H4 (cell line): ENCODE results near the gene ZC3H12C. TPM values are rescaled to one million over a fixed set of nuclear protein-coding genes. Genes with fewer than 3 reads are reported as not detected.
"Not testable (repeated sequence)": the region's sequence is repeated elsewhere in the genome, so short reads cannot be mapped to it uniquely, and the experiment has no call there.

ENCODE experiments used
- DNase-seq: peaks from one replicate; pipeline ENCODE4 v3.0.0-alpha.2; 2015; ENCODE audit warnings: low spot score
- total RNA-seq: library from RNA; depleted of rRNA; stranded (reverse); fragments of >200 nt; shearing (Covaris generic); gene quantifications from 2 replicates; pipeline ENCODE4 v1.2.3, GENCODE V29; 2014; rRNA removed

The ZC3H12C gene
- 3.0 and 4.5 TPM in 2 replicates for total RNA-seq

- DNase-seq: peak; percentile 83
These were observed at the start of gene ZC3H12C for GRCh38 chr11:110092515-110093406. Gene ZC3H12C (plus strand): TSS chr11:110093392. CDS start chr11:110093412, 20 bp downstream.

DNA sequence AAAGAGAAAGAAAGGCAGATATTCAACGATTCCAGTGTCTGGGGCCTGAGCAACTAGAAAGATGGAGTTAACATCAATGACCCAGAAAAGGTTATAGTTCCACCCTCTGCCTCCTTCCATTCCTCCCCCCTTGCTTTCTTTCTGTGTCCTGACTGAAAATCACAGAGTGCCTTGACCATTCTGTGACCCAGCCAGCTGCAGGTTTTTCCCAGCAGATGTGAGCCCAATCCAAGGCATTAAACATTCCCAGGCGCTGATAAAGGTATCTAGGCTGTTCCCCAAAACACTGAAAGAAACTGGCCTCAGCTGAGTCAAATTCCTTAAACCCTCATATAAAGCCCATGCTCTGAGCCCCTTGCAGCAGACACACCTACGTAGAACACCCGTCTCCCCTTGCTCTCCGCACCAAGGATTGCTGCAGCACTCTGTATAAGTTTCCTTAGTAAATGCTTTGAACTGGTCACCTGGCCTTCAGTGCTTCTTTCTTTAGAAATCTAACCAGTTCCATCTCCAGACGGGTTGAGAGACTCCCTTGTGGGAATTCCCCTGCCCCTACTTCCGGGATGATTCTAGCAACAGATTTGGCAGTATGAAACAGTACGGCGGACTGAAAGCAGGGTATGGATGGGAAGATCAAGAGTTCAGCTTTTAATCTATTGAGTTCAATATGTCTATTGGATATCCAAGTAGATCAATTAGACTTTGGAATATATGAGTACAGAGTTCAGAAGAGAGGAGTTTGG lies 48.8 kb upstream of the ZC3H12C start:
- no peak for DNase-seq

DNA sequence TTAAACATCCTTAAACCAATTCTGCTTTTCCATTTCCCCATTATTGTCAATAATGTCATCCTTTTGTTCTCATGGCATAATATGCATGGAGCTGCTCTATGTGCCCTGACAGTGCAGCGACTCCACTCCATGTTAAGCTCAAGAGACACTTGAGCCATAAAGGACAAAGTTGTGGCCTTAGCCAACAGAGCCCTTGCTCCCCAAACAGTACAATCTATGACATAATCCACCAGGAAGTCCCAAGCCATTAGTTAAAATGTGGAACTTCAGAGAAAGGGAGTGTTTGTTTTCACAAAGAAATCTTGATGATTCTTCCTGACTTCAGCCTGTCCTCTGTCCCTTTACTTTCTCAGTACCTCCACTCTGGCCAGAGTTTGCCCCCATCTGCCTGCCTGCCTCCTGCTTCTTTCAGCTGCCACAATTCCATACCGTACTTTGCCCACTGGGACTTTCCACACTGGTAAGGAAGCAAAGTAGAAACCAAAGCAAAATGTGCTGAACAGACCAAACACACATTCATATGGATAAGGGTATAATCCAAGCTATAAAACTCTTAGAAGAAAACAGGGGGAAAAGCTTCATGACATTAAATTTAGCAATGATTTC lies 46.3 kb upstream of the ZC3H12C start:
- no peak for DNase-seq

DNA sequence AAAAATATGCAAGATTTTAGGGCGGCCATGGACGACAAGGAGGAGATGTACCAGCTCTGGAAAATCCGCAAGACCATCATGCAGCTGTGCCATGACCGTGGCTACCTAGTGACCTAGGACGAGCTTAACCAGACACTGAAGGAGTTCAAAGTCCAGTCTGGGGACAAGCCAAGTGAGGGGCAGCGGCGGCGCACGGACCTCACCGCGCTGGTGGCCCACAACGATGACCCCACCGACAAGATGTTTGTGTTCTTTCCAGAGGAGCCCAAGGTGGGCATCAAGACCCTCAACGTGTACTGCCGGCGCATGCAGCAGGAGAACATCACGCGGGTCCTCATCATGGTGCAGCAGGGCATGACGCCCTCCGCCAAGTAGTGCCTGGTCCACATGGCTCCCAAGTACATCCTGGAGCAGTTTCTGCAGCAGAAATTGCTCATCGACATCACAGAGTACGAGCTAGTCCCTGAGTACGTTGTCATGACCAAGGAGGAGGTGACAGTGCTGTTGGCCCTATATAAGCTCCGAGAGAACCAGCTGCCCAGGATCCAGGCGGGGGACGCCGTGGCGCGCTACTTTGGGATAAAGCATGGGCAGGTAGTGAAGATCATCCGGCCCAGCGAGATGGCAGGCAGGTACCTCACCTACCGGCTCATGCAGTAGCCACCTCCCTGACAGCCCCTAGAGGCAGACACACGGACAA lies 43.5 kb upstream of the ZC3H12C start:
- no peak for DNase-seq

DNA sequence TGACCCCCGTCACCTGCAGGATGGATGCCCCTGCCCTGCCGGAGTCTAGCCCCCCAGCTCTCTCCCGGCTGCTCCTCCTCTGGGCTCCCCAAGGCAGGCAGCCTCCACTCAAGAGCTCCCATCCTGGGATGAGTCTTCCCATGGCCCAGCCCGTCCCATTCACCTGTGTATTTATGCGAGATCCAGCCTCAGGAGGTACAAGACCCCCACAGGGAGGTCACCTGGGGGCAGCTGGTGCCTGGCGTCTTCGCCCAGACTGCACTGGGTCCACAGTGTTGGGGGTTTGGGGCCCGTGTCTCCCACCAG lies 43.0 kb upstream of the ZC3H12C start:
- DNase-seq: no peak

GRCh38 chr11:110053848-110054414 lies 39.3 kb upstream of the ZC3H12C start:
- DNase-seq: no peak

DNA sequence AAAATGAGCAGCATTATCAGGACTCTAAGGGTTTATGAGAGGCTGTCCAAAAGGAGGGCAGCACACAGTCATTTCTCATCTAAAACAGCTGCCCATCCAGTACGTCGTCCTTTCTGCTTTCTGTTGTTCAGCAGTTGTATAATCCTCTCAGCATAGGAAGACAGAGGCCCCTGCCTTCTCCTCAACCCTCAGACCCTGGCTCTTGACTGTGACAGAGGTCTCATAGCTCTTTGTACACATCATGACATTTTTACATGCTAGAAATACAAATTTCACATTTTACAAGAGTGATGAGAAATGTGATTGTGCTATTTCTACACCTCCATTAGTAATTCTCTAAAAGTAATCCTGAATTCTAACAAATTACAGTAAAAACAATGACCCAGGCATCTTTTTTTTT lies 36.2 kb upstream of the ZC3H12C start:
- DNase-seq: no peak

DNA sequence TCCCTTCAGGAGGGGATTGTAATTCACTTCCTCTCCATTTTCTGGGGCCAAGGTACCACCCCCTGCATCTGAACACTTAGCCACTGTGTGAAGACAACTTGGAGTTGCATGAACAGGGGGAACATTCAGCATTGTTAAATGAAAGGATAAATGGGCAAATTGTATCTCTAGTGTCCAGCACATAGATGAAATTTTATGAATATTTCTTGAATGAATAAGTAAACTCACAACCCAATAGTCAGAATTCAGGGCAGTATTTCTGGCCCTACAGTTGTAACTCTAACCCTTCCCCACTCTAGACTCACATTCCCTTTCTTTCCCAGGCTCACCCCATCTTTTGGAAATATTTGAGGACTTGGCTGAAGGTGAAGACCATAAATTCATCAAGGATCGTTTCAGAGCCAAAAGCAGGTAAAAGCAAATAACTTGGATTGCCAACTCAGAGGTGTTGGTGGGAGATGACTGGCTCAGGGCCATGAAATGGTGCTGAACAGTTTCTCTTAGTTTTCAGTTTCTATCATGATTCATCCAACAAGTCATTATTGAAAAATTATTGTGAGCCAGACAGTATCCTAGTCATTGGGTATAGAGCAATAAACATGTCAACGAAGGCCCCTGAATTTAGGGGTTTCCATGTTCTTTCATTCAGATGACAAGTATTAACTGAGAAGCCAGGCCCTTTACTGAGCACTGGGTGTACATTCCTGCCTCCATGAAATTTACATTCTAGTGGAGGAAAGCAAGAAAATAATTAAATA lies 33.3 kb upstream of the ZC3H12C start:
- no peak for DNase-seq

DNA sequence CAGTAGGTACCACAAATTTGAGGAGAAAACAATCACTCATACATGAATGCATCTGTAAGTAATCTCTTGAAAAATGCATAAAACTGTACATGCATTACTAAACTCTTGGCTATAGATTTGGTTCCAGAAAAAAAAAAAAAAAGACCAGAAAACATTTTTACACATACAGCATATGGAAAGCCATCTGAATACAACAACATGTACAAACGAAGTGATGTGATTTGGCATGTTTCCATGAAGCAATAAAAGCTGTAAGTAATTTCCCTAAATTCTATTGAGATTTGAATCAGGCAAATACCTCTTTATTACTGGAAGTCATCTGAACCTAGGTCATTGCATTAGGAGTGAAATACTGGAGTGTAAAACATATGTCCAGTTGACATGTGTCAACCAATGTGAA lies 31.9 kb upstream of the ZC3H12C start:
- DNase-seq: no peak

DNA sequence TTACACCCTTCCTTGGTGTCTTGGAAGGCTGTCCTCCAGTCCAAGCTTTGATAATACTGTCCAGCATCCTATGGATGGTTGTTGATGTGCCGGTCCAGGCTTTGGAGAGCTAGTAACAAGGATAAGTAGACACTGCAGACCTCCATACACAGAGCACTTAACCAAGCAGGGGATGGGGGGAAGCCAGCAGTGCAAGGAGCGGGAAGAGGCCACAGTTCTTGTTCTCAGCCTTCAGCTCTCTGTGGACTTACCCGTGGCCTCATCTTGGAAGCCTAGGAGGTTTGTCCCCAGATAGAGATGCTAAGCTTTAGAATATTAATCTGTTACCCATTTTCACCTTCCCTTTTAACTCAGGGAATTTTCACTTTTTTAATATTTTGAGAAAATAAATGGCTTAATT lies 30.9 kb upstream of the ZC3H12C start:
- DNase-seq: no peak

DNA sequence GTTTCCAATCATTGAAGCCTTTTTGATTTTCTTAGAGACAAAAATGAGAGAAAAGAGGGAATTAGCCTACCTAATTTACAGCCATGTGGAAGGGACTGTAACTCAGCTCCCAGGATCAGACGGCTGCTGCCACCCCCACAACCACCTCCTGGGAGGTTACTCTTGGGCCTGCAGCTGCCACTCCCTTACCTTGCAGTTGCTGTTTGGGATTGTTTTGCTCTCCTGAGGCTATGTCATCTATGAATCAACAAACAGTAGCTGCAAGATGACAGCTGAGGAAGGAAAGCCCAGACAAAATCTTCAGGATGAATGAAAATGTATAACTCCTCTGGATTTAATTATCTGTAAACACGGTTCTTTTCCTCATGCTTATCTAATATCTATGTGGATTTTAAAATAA lies 28.0 kb upstream of the ZC3H12C start:
- DNase-seq: no peak

DNA sequence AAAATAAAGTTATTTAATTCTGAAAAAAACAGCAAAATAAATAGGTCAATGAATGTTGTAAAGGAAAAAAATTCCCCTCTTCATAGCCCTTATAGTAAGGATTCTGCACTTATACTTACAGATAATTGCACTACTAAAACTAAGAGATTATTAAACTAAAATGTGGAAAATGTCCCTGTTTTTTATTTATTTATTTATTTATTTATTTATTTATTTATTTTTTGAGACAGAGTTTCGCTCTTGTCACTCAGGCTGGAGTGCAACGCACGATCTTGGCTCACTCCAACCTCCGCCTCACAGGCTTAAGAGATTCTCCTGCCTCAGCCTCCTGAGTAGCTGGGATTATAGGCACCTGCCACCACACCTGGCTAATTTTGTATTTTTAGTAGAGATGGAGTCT lies 25.2 kb upstream of the ZC3H12C start:
- not testable (repeated sequence) for DNase-seq

DNA sequence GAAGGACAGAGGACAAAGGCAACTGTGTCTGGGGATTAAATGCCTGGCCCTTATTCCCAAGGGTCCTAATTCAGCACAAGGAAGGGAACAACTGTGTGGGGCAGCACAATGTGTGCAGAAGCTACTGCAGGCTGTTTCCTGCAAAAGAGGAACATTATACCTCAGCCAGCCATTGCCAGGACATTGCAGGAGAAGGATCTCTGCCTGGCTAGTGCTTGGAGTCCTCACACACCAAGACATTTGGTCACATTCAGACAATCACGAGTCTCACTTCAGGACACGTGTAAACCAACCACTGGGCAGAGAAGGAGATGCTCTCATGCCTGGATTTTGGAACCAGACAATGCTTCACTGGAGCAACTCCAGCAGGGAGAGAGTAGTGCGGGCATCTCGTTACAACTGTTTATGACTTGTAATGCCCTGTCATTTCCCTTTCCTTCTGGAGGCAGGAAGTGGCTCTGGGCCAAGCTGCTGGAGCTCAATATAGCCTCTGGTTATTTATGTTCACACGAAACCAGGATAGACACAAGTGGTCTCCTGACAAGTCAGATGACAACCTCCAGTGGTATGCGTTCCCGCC lies 23.9 kb upstream of the ZC3H12C start:
- DNase-seq: peak; percentile 88

DNA sequence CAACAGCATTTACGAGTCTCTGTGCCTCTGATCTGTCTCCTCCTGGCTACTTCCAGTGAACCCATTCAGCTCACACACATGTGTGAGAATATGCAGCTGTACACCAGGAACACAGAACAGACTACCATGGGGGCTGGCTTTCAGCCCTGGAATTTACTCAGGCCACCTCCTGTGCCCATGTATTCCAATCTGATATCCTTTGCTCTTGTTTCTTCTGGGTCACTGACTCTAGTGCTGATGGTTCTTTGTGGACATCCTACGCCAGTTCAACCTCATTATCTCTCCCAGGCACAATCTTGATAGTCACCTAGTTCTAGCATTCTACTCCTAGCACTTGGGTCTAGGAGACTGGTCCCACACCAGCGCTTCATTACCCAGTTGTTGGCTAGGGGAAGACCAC lies 23.0 kb upstream of the ZC3H12C start:
- DNase-seq: no peak

GRCh38 chr11:110071197-110071596 lies 22.0 kb upstream of the ZC3H12C start:
- no peak for DNase-seq

DNA sequence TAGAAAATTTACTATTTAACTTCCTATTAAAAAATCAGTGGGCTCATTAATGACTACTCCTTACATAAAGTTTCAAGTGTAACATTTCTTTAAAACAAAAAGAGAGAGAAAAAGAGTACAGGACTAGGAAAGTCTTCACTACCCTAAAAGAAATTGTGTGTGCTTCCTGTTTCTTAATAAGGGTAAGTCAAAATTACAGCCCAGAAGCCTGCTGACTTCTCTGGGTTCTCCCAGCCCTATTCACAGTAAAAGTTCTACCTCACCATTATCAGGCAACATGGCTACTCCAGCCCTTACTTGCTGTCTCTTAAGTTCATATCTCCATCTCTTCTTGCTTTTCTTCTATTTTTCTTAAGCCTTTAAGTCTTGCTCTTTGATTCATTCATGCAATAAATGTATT lies 20.3 kb upstream of the ZC3H12C start:
- DNase-seq: no peak

GRCh38 chr11:110074499-110074898 lies 18.7 kb upstream of the ZC3H12C start:
- DNase-seq: no peak

- DNase-seq: no peak
These were observed 17.9 kb upstream of the ZC3H12C start for GRCh38 chr11:110075105-110075846.

DNA sequence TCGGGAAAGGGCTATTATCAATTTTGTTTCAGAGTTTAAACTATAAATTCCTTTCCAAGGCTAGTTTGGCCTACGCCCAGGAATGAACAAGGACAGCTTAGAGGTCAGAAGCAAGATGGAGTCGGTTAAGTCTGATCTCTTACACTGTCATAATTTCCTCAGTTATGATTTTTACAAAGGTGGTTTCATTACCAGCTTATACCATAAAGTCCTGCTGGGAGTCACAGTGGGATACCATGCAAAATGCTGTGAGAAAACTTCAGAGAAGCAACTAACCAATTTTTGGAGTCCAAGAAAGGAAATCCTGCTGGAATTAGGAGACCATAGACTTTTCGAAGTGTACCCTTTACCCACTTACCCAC lies 17.4 kb upstream of the ZC3H12C start:
- DNase-seq: no peak

DNA sequence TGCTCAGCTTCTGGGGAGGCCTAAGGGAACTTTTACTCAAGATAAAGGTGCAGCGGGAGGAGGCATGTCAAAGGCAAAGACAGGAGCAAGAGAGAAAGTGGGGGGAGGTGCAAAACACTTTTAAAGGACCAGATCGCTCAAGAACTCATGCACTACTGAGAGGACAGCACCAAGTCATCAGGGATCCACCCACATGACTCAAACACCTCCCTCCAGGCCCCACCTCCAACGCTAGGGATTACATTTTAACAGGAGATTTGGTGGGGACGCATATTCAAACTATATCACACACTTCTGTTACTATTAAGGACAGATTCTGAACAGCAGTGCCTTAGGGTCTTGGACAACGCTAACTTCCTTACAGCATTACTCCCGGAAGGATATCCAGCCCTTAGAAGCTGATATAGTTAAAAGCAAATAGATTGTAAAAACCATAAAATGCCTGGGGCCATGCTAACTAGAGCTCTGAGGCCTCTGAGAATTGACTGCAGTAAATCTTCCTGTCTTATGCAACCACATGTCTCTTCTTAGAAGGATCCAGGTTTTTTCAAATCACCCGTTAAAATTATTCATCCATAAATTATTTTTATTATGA lies 16.7 kb upstream of the ZC3H12C start:
- no peak for DNase-seq
